Ishikawa (cell line): ENCODE results near the gene KLF13.

Source experiments
- CEBPB ChIP-seq: IDR thresholded peaks from 2 replicates; pipeline ENCODE4 v1.6.1; 2012
- CREB1 ChIP-seq: IDR thresholded peaks from 2 replicates; pipeline ENCODE4 v1.6.1; 2012; ENCODE audit warnings: low read depth
- EGR1 ChIP-seq: IDR thresholded peaks from 2 replicates; pipeline ENCODE4 v1.6.1; 2012
- EP300 ChIP-seq: IDR thresholded peaks from 2 replicates; pipeline ENCODE4 v1.6.1; 2012; ENCODE audit warnings: borderline replicate concordance
- FOXM1 ChIP-seq: IDR thresholded peaks from 2 replicates; pipeline ENCODE4 v1.6.1; 2012; ENCODE audit warnings: low read depth, borderline replicate concordance
- MAX ChIP-seq: IDR thresholded peaks from 2 replicates; pipeline ENCODE4 v1.6.1; 2012
- NFIC ChIP-seq: IDR thresholded peaks from 2 replicates; pipeline ENCODE4 v1.6.1; 2012
- RAD21 ChIP-seq: IDR thresholded peaks from 2 replicates; pipeline ENCODE4 v1.6.1; 2012; ENCODE audit warnings: low read depth
- REST ChIP-seq: IDR thresholded peaks from 2 replicates; pipeline ENCODE4 v1.6.1; 2012; ENCODE audit warnings: low read depth, mild to moderate bottlenecking
- TAF1 ChIP-seq: IDR thresholded peaks from 2 replicates; pipeline ENCODE4 v1.6.1; 2012; ENCODE audit warnings: low read depth, mild to moderate bottlenecking
- TCF12 ChIP-seq: IDR thresholded peaks from 2 replicates; pipeline ENCODE4 v1.6.1; 2012; ENCODE audit warnings: low read depth
- TEAD4 ChIP-seq: IDR thresholded peaks from 2 replicates; pipeline ENCODE4 v1.6.1; 2012
- USF1 ChIP-seq: IDR thresholded peaks from 2 replicates; pipeline ENCODE4 v1.6.1; 2012
- YY1 ChIP-seq: IDR thresholded peaks from 2 replicates; pipeline ENCODE4 v1.6.1; 2012; ENCODE audit warnings: low read depth
- ZBTB7A ChIP-seq: IDR thresholded peaks from 2 replicates; pipeline ENCODE4 v1.6.1; 2012; ENCODE audit warnings: low read depth

The KLF13 gene

GRCh38 chr15:31391687-31392671 lies 65.3 kb downstream of the KLF13 start:
- TF ChIP-seq MAX (peak; percentile 60), EP300 (no peak), USF1 (0 out of 2 replicates have a peak, but pooled peaks have one; percentile 26), ZBTB7A (peak; percentile 62), FOXM1 (no peak)

GRCh38 chr15:31392761-31393401 lies 66.2 kb downstream of the KLF13 start:
- no peak for TF ChIP-seq YY1
- no peak for TF ChIP-seq NFIC
- TF ChIP-seq USF1 = no peak
- TF ChIP-seq TAF1 = no peak
- TF ChIP-seq CEBPB = no peak
- no peak for TF ChIP-seq TEAD4
- no peak for TF ChIP-seq TCF12
- no peak for TF ChIP-seq FOXM1
- no peak for TF ChIP-seq MAX
- TF ChIP-seq EGR1 = no peak
- TF ChIP-seq CREB1 = no peak
- no peak for TF ChIP-seq EP300
- no peak for TF ChIP-seq REST
- TF ChIP-seq ZBTB7A = no peak

- TF ChIP-seq TAF1 (no peak), RAD21 (no peak), ZBTB7A (no peak), EP300 (no peak), EGR1 (no peak), FOXM1 (no peak), REST (no peak), TEAD4 (no peak), MAX (no peak), CEBPB (no peak), USF1 (no peak)
Measured at GRCh38 chr15:31393444-31394091, 66.9 kb downstream of the KLF13 start.

- peak; percentile 42; the same call in 1 of the 2 replicates for TF ChIP-seq EP300
- peak; percentile 43; the same call in 1 of the 2 replicates for TF ChIP-seq YY1
- TF ChIP-seq RAD21 = peak; percentile 47; the same call in 1 of the 2 replicates
- TF ChIP-seq CEBPB = no peak
- TF ChIP-seq EGR1 = no peak
- no peak for TF ChIP-seq TEAD4
- TF ChIP-seq USF1 = peak; percentile 43; the same call in 1 of the 2 replicates
- TF ChIP-seq REST = no peak
- TF ChIP-seq NFIC = peak; percentile 73; the same call in 1 of the 2 replicates
- TF ChIP-seq ZBTB7A = peak; percentile 57; the same call in 1 of the 2 replicates
- TF ChIP-seq TAF1 = no peak
- TF ChIP-seq MAX = no peak; the same call in 1 of the 2 replicates
- TF ChIP-seq TCF12 = peak; percentile 56
- 0 out of 2 replicates have a peak, but pooled peaks have one; percentile 13 for TF ChIP-seq FOXM1
- no peak for TF ChIP-seq CREB1
Measured at GRCh38 chr15:31396881-31397560, 70.4 kb downstream of the KLF13 start.
